Thoracic aorta (tissue), 2 donors: ENCODE results near the gene ATRAID. TPM values are rescaled to one million over a fixed set of nuclear protein-coding genes. Genes with fewer than 3 reads are reported as not detected.

Experiments used
- ATAC-seq: fragments of 150-250 bp; one replicate; pipeline ENCODE4 v1.8.0; 2017; ENCODE audit warnings: low read depth; ENCODE audit not compliant: insufficient number of reproducible peaks, low FRiP score
- DNase-seq: peaks from one replicate; pipeline ENCODE4 v3.0.0-alpha.2; 2020; ENCODE audit warnings: low spot score
- H3K27ac ChIP-seq, 2 donors: fragments of 200-600 bp; sonication (generic); 1 replicate in 1 of 2; 2 replicates in 1 of 2; pipeline ENCODE4 v1.5.1; 2016; ENCODE audit warnings: mild to moderate bottlenecking in 2 of 2, moderate library complexity in 2 of 2
- H3K27me3 ChIP-seq: fragments of 200-600 bp; sonication (generic); replicated peaks from 2 replicates; pipeline ENCODE4 v1.6.0; 2016; ENCODE audit warnings: mild to moderate bottlenecking; ENCODE audit not compliant: insufficient read depth
- H3K36me3 ChIP-seq: fragments of 200-600 bp; sonication (generic); one replicate; pipeline ENCODE4 v1.5.1; 2016
- H3K4me1 ChIP-seq, 2 donors: fragments of 200-600 bp; sonication (generic); 1 replicate in 1 of 2; 2 replicates in 1 of 2; pipeline versions ENCODE4 v1.5.1 to v1.6.0; 2016; ENCODE audit warnings: low read depth in 2 of 2, mild to moderate bottlenecking in 1 of 2; ENCODE audit not compliant: control insufficient read depth in 1 of 2
- H3K4me3 ChIP-seq: fragments of 200-600 bp; sonication (generic); 2 replicates; pipeline ENCODE4 v1.5.1; 2016; ENCODE audit warnings: mild to moderate bottlenecking
- H3K9me3 ChIP-seq: fragments of 200-600 bp; sonication (generic); 2 replicates; pipeline ENCODE4 v1.5.1; 2016
- total RNA-seq, 2 donors: library from RNA; depleted of rRNA; stranded (reverse); fragments of >200 nt; gene quantifications; one replicate each; pipeline versions ENCODE4 v1.1.0 to v1.2.3, GENCODE V29; 2016
- TF ChIP-seq, protein P1 (sequence below): fragments of 200-600 bp; sonication (generic); IDR thresholded peaks from one replicate; pipeline ENCODE4 v1.5.1; 2019; ENCODE audit warnings: antibody characterized with exemption

ATRAID gene
- total RNA-seq, 2 donors from 2014 or later, result 90.0 to 174 TPM

DNA sequence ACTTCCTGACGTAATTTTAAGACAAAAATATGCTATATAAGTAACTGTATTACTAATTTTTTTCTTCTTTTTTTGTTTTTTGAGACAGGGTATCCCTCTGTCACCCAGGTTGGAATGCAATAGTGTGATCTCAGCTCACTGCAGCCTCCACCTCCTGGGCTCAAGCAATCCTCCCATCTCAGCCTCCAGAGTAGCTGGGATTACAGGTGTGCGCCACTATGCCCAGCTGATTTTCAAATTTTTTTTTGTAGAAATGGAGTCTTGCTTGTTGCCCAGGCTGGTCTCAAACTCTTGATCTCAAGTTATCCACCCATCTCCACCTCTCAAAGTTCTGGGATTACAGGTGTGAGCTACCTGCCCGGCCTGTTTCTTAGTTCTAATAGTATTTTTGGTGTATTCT, 33.4 kb upstream of the ATRAID start:
- ATAC-seq, result no peak
- no peaks in the 10 kb centered on the region for H3K4me1 ChIP-seq
- TF ChIP-seq, protein P1, sequence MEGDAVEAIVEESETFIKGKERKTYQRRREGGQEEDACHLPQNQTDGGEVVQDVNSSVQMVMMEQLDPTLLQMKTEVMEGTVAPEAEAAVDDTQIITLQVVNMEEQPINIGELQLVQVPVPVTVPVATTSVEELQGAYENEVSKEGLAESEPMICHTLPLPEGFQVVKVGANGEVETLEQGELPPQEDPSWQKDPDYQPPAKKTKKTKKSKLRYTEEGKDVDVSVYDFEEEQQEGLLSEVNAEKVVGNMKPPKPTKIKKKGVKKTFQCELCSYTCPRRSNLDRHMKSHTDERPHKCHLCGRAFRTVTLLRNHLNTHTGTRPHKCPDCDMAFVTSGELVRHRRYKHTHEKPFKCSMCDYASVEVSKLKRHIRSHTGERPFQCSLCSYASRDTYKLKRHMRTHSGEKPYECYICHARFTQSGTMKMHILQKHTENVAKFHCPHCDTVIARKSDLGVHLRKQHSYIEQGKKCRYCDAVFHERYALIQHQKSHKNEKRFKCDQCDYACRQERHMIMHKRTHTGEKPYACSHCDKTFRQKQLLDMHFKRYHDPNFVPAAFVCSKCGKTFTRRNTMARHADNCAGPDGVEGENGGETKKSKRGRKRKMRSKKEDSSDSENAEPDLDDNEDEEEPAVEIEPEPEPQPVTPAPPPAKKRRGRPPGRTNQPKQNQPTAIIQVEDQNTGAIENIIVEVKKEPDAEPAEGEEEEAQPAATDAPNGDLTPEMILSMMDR, result no peak
- H3K27ac ChIP-seq, result no peak overlapping the region
- no peak overlapping the region for H3K4me3 ChIP-seq
- H3K36me3 ChIP-seq, result no peaks in the 10 kb centered on the region
- DNase-seq, result no peak
- H3K9me3 ChIP-seq, result no peaks in the 10 kb centered on the region
- no peaks in the 10 kb centered on the region for H3K27me3 ChIP-seq

DNA sequence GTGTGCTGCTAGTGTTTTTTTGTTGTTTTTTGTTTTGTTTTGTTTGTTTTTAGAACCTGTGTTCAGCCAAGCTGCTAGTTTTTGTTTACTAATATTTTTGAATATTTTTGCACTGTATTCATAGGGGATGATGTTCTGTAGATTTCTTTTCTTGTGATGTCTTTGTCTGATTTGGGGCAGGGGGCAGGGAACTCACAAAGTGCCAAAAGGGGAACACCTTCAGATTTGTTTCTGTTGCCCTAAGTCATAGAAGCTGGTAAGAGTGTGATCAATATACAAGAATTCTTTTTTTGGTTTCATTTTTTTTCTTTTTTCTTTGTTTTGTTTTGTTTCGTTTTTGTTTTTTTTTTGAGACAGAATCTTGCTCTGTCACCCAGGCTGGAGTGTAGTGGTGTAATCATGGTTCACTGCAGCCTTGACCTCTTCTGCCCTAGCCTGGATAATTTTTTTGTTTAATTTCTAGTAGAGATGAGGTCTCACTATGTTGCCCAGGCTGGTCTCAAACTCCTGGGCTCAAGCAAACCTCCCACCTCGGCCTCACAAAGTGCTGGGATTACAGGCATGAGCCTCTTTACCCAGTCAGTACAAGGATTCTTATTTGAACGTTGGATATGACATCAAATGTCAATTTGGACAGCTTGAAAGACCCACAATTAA, 32.4 kb upstream of the ATRAID start:
- TF ChIP-seq, protein P1, result no peak
- DNase-seq (no peak), ATAC-seq (no peak)
- Histone ChIP-seq H3K4me3 (no peak overlapping the region), H3K4me1 (peaks cover 2 to 3% of the 10 kb centered on the region in 2 donors), H3K27ac (no peak overlapping the region), H3K36me3 (no peaks in the 10 kb centered on the region), H3K9me3 (no peaks in the 10 kb centered on the region), H3K27me3 (no peaks in the 10 kb centered on the region)

GRCh38 chr2:27182346-27182745, 29.5 kb upstream of the ATRAID start:
- TF ChIP-seq, protein P1, result no peak
- no peaks in the 10 kb centered on the region for H3K9me3 ChIP-seq
- no peak for DNase-seq

GRCh38 chr2:27184115-27184514, 27.7 kb upstream of the ATRAID start:
- no peak overlapping the region for H3K4me3 ChIP-seq
- H3K36me3 ChIP-seq, result no peaks in the 10 kb centered on the region
- ATAC-seq (no peak), DNase-seq (no peak)
- H3K4me1 ChIP-seq, result peaks cover 13 to 22% of the 10 kb centered on the region in 2 donors
- TF ChIP-seq, protein P1, result no peak
- no peaks in the 10 kb centered on the region for H3K9me3 ChIP-seq
- peak overlapping the region in 1 of 2 donors; percentile 65 for H3K27ac ChIP-seq
- no peaks in the 10 kb centered on the region for H3K27me3 ChIP-seq

More at GRCh38 chr2:27182346-27182745, 29.5 kb upstream of the ATRAID start:
- Histone ChIP-seq H3K36me3 (no peaks in the 10 kb centered on the region), H3K27ac (no peak overlapping the region), H3K4me3 (no peak overlapping the region), H3K27me3 (no peaks in the 10 kb centered on the region), H3K4me1 (peaks cover 13 to 22% of the 10 kb centered on the region in 2 donors)
- ATAC-seq, result no peak

- DNase-seq, result no peak
Observed at GRCh38 chr2:27185331-27186026, 26.4 kb upstream of the ATRAID start.

More at GRCh38 chr2:27185331-27186026, 26.4 kb upstream of the ATRAID start:
- peaks cover 13 to 22% of the 10 kb centered on the region in 2 donors for H3K4me1 ChIP-seq
- peak; percentile 49 for ATAC-seq
- no peaks in the 10 kb centered on the region for H3K27me3 ChIP-seq
- H3K4me3 ChIP-seq, result no peak overlapping the region
- TF ChIP-seq, protein P1, result no peak
- no peaks in the 10 kb centered on the region for H3K9me3 ChIP-seq
- no peaks in the 10 kb centered on the region for H3K36me3 ChIP-seq
- H3K27ac ChIP-seq, result peak overlapping the region; percentile 65 to 69
